ENCODE results near the gene TBPL2.

DNA sequence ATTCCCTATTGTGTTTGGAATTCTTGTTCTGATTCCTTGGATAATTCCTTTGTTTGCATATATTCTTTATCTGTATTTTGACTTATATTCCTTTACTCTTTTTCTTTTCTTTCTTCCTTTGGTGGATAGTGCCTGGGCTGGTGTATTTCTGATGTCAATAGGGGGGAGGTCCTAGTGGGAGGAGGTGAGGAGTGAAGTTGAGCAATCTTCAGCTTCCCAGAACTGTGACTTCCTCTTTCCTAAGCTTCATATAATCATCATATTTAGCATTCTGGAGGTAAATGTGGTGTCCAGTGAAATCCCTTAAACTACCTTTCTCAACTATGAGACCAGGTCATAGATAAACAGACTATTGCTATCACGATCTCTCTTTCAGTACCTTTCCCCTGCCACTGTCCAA, 29.6 kb upstream of the TBPL2 start:
- TF ChIP-seq ZFX (CRISPR knock-in tag; IDR thresholded peaks at IDR 0.05; ENCODE audit: low read depth) (no peak), JUND (CRISPR knock-in tag; IDR thresholded peaks at IDR 0.05) (no peak), PHF8 (CRISPR knock-in tag; IDR thresholded peaks at IDR 0.05) (no peak), ZNF781 (CRISPR knock-in tag; IDR thresholded peaks at IDR 0.05; ENCODE audit: borderline replicate concordance, not compliant biosample characterization) (no peak), ZNF792 (CRISPR knock-in tag; IDR thresholded peaks at IDR 0.05) (no peak), SIX4 (CRISPR knock-in tag; IDR thresholded peaks at IDR 0.05) (no peak), EP300 (IDR thresholded peaks at IDR 0.05; ENCODE audit: low read depth in 2 of 2, low read length in 2 of 2) (no peak), EP300 (CRISPR knock-in tag; IDR thresholded peaks at IDR 0.05; ENCODE audit: borderline replicate concordance) (no peak)
- TF ChIP-seq, protein P1, sequence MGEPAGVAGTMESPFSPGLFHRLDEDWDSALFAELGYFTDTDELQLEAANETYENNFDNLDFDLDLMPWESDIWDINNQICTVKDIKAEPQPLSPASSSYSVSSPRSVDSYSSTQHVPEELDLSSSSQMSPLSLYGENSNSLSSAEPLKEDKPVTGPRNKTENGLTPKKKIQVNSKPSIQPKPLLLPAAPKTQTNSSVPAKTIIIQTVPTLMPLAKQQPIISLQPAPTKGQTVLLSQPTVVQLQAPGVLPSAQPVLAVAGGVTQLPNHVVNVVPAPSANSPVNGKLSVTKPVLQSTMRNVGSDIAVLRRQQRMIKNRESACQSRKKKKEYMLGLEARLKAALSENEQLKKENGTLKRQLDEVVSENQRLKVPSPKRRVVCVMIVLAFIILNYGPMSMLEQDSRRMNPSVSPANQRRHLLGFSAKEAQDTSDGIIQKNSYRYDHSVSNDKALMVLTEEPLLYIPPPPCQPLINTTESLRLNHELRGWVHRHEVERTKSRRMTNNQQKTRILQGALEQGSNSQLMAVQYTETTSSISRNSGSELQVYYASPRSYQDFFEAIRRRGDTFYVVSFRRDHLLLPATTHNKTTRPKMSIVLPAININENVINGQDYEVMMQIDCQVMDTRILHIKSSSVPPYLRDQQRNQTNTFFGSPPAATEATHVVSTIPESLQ (CRISPR knock-in tag; conservative IDR thresholded peaks at IDR 0.05): no peak

Data from HepG2 (cell line).